GM23248 (cell line): ENCODE results near the gene BCR. TPM values are rescaled to one million over a fixed set of nuclear protein-coding genes. Genes with fewer than 3 reads are reported as not detected.

Experiments
- DNase-seq: peaks from one replicate; pipeline ENCODE4 v3.0.0-alpha.2; 2015
- H2AFZ ChIP-seq: fragments of 200-600 bp; sonication (generic); 2 replicates; pipeline ENCODE4 v1.6.1; 2016; ENCODE audit warnings: antibody characterized with exemption
- H3F3A ChIP-seq: fragments of 200-600 bp; sonication (generic); 2 replicates; pipeline ENCODE4 v1.6.1; 2016; ENCODE audit warnings: mild to moderate bottlenecking, antibody characterized with exemption, mixed run types; ENCODE audit not compliant: insufficient read depth
- H3K27ac ChIP-seq: fragments of 200-600 bp; sonication (generic); 2 replicates; pipeline ENCODE4 v1.5.1; 2016; ENCODE audit warnings: mild to moderate bottlenecking
- H3K27me3 ChIP-seq: fragments of 200-600 bp; sonication (generic); replicated peaks from 2 replicates; pipeline ENCODE4 v1.6.1; 2016; ENCODE audit warnings: mild to moderate bottlenecking; ENCODE audit not compliant: insufficient read depth
- H3K36me3 ChIP-seq: fragments of 200-600 bp; sonication (generic); 2 replicates; pipeline ENCODE4 v1.6.1; 2016; ENCODE audit warnings: low read depth, mild to moderate bottlenecking
- H3K4me1 ChIP-seq: fragments of 200-600 bp; sonication (generic); 2 replicates; pipeline ENCODE4 v1.6.1; 2016; ENCODE audit warnings: mild to moderate bottlenecking; ENCODE audit not compliant: insufficient read depth
- H3K4me2 ChIP-seq: fragments of 200-600 bp; sonication (generic); one replicate; pipeline ENCODE4 v1.6.1; 2016; ENCODE audit warnings: mild to moderate bottlenecking; ENCODE audit not compliant: unreplicated experiment
- H3K4me3 ChIP-seq: fragments of 200-600 bp; sonication (generic); 2 replicates; pipeline ENCODE4 v1.5.1; 2016; ENCODE audit warnings: mild to moderate bottlenecking
- H3K79me2 ChIP-seq: fragments of 200-600 bp; sonication (generic); 2 replicates; pipeline ENCODE4 v1.6.1; 2016; ENCODE audit warnings: mild to moderate bottlenecking; ENCODE audit not compliant: insufficient read depth
- H3K9ac ChIP-seq: fragments of 200-600 bp; sonication (generic); 2 replicates; pipeline ENCODE4 v1.6.1; 2016; ENCODE audit warnings: mild to moderate bottlenecking
- H3K9me2 ChIP-seq: fragments of 200-600 bp; sonication (generic); 2 replicates; pipeline ENCODE4 v1.6.1; 2016; ENCODE audit warnings: mixed run types, mild to moderate bottlenecking, moderate library complexity; ENCODE audit not compliant: insufficient read depth
- H3K9me3 ChIP-seq: fragments of 200-600 bp; sonication (generic); one replicate; pipeline ENCODE4 v1.6.1; 2017; ENCODE audit warnings: low read depth
- H4K20me1 ChIP-seq: fragments of 200-600 bp; sonication (generic); 2 replicates; pipeline ENCODE4 v1.6.0; 2016; ENCODE audit not compliant: insufficient read depth
- EZH2 ChIP-seq: fragments of 200-600 bp; sonication (generic); IDR thresholded peaks from 2 replicates; pipeline ENCODE4 v1.6.1; 2018; ENCODE audit warnings: antibody characterized with exemption, mild to moderate bottlenecking; ENCODE audit not compliant: insufficient read depth, poor library complexity, severe bottlenecking
- EZH2phosphoT487 ChIP-seq: fragments of 200-600 bp; sonication (generic); IDR thresholded peaks from 2 replicates; pipeline ENCODE4 v1.6.1; 2018; ENCODE audit warnings: antibody characterized with exemption, moderate library complexity, mild to moderate bottlenecking, low read depth; ENCODE audit not compliant: insufficient read depth
- WGBS, 2 experiments: methylation state at CpG; one replicate each; pipeline ENCODE4 v1.1.6; 2015 to 2017; ENCODE audit warnings: low lambda C conversion rate in 2 of 2, low coverage in 1 of 2; ENCODE audit errors: missing lambda C conversion rate in 2 of 2; 5-methylcytosine and 5-hydroxymethylcytosine counted together
- in situ Hi-C: fragments of 300-500 bp; cut with MboI; formaldehyde crosslinking; loops from 2 replicates; pipeline ENCODE4 v1.15.0; 2020
- polyA plus RNA-seq: library from polyadenylated mRNA; unstranded; fragments of >200 nt; fragmentation: Nextera tagmentation; extraction: Ambion mirVana; gene quantifications from 2 replicates; pipeline ENCODE4 v1.2.1, GENCODE V29; 2016
- total RNA-seq: library from RNA; depleted of rRNA; stranded (reverse); fragments of >200 nt; shearing (Covaris generic); gene quantifications from 2 replicates; pipeline ENCODE4 v1.2.3, GENCODE V29; 2014

BCR gene
- total and polyA plus RNA-seq, 2 experiments from 2014 or later, result 4.7 to 30.0 TPM

- Histone ChIP-seq H4K20me1 (no peaks in the 10 kb centered on the region; the same call in 1 of the 2 replicates), H3K9ac (no peak overlapping the region), H3K4me3 (no peak overlapping the region), H2AFZ (no peak overlapping the region), H3K36me3 (no peaks in the 10 kb centered on the region), H3K9me2 (no peaks in the 10 kb centered on the region), H3K4me2 (no peak overlapping the region), H3K79me2 (peaks cover 94% of the 10 kb centered on the region), H3K9me3 (no peaks in the 10 kb centered on the region), H3K27me3 (no peaks in the 10 kb centered on the region), H3F3A (peaks cover 14% of the 10 kb centered on the region), H3K4me1 (peaks cover 24% of the 10 kb centered on the region), H3K27ac (no peak overlapping the region)
- no peak for DNase-seq
- in situ Hi-C loops, result no loop called here
- no peak for TF ChIP-seq EZH2
- no peak for TF ChIP-seq EZH2phosphoT487
Observed at GRCh38 chr22:23206915-23207314, 26.6 kb downstream of the BCR start.

- no peak overlapping the region for H3K27ac ChIP-seq
Observed at GRCh38 chr22:23207729-23208393, 27.6 kb downstream of the BCR start.

GRCh38 chr22:23210428-23211170 is 30.3 kb downstream of the BCR start:
- H3K4me2 ChIP-seq, result no peak overlapping the region
- H3K79me2 ChIP-seq, result peaks cover 98% of the 10 kb centered on the region
- H3K36me3 ChIP-seq, result no peaks in the 10 kb centered on the region
- H3K4me1 ChIP-seq, result peaks cover 10% of the 10 kb centered on the region
- no peak overlapping the region for H2AFZ ChIP-seq
- TF ChIP-seq EZH2, result no peak
- no peak for TF ChIP-seq EZH2phosphoT487
- no peak overlapping the region for H3K9ac ChIP-seq
- in situ Hi-C loops, result no loop called here
- H4K20me1 ChIP-seq, result no peaks in the 10 kb centered on the region; the same call in none of the 2 replicates
- no peaks in the 10 kb centered on the region for H3K27me3 ChIP-seq
- no peak overlapping the region for H3K4me3 ChIP-seq
- H3K9me2 ChIP-seq, result no peaks in the 10 kb centered on the region
- H3K9me3 ChIP-seq, result no peaks in the 10 kb centered on the region
- no peak overlapping the region for H3K27ac ChIP-seq
- WGBS, 2 experiments, result 89% methylated on average over 6 of the region's 6 CpGs
- no peaks in the 10 kb centered on the region for H3F3A ChIP-seq
- no peak for DNase-seq

More at GRCh38 chr22:23207729-23208393, 27.6 kb downstream of the BCR start:
- no peak overlapping the region for H3K4me2 ChIP-seq
- 94 to 96% methylated on average over 10 to 11 of the region's 11 CpGs for WGBS, 2 experiments
- no peaks in the 10 kb centered on the region for H3K36me3 ChIP-seq
- in situ Hi-C loops, result no loop called here
- H4K20me1 ChIP-seq, result no peaks in the 10 kb centered on the region; the same call in none of the 2 replicates
- no peaks in the 10 kb centered on the region for H3K9me3 ChIP-seq
- H3K9ac ChIP-seq, result no peak overlapping the region
- H3K27me3 ChIP-seq, result no peaks in the 10 kb centered on the region
- no peaks in the 10 kb centered on the region for H3K9me2 ChIP-seq
- TF ChIP-seq EZH2phosphoT487 (no peak), EZH2 (no peak)
- H3K4me3 ChIP-seq, result no peak overlapping the region
- peaks cover 24% of the 10 kb centered on the region for H3K4me1 ChIP-seq
- peaks cover 94% of the 10 kb centered on the region for H3K79me2 ChIP-seq
- peaks cover 14% of the 10 kb centered on the region for H3F3A ChIP-seq
- no peak overlapping the region for H2AFZ ChIP-seq
- DNase-seq, result no peak

- no peaks in the 10 kb centered on the region for H3K27me3 ChIP-seq
- no peak for DNase-seq
- peaks cover 17% of the 10 kb centered on the region for H3K4me1 ChIP-seq
- no peaks in the 10 kb centered on the region for H3K36me3 ChIP-seq
- H3K79me2 ChIP-seq, result peaks cover 98% of the 10 kb centered on the region
- H3K27ac ChIP-seq, result no peak overlapping the region
- TF ChIP-seq EZH2, result no peak
- no peak for TF ChIP-seq EZH2phosphoT487
- H3F3A ChIP-seq, result peaks cover 9% of the 10 kb centered on the region
- no peak overlapping the region for H3K4me3 ChIP-seq
- in situ Hi-C loops, result no loop called here
- no peaks in the 10 kb centered on the region; the same call in none of the 2 replicates for H4K20me1 ChIP-seq
- no peak overlapping the region for H2AFZ ChIP-seq
- 94 to 100% methylated on average over 3 of the region's 3 CpGs for WGBS, 2 experiments
- H3K9ac ChIP-seq, result no peak overlapping the region
- H3K4me2 ChIP-seq, result no peak overlapping the region
- no peaks in the 10 kb centered on the region for H3K9me3 ChIP-seq
- H3K9me2 ChIP-seq, result no peaks in the 10 kb centered on the region
Observed at GRCh38 chr22:23211622-23212021, 31.3 kb downstream of the BCR start.
